NT2/D1 (cell line): ENCODE measurements around the gene TEF.

Experiments
- YY1 ChIP-seq: IDR thresholded peaks from 2 replicates; pipeline ENCODE4 v1.6.1; 2011; ENCODE audit not compliant: insufficient read length, insufficient read depth
- ZNF274 ChIP-seq: IDR thresholded peaks from 2 replicates; pipeline ENCODE4 v1.6.1; 2011; ENCODE audit warnings: mild to moderate bottlenecking, low read depth, low read length

DNA sequence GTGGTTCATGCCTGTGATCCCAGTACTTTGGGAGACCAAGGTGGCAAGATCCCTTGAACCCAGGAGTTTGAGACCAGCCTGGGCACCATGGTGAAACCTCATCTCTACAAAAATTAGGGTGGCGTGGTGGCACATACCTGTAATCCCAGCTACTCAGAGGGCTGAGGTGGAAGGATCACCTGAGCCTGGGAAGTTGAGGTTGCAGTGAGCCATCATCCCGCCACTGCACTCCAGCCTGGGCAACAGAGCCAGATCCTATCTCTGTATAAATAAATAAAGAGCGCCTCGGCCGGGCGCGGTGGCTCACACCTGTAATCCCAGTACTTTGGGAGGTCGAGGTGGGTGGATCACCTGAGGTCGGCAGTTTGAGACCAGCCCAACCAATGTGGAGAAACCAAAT, 37.0 kb downstream of the TEF start:
- no peak for TF ChIP-seq ZNF274
- TF ChIP-seq YY1, result no peak
